ENCODE data around the gene BANF1.

- TF ChIP-seq CTCF (IDR thresholded peaks at IDR 0.05) (no peak), EP300 (IDR thresholded peaks at IDR 0.05) (no peak), POLR2A (IDR thresholded peaks at IDR 0.05) (no peak)
Observed at GRCh38 chr11:66008095-66008467, 5.8 kb downstream of the BANF1 start.
